ENCODE measurements around the gene SLC66A1. TPM values are rescaled to one million over a fixed set of nuclear protein-coding genes. Genes with fewer than 3 reads are reported as not detected.

SLC66A1 gene
- total and polyA plus RNA-seq, 9 of the 15 experiments (the other 6 are each of a cell fraction or from before 2014, with no cell fraction given): 1.2 to 40.8 (median 18.6) TPM

DNA sequence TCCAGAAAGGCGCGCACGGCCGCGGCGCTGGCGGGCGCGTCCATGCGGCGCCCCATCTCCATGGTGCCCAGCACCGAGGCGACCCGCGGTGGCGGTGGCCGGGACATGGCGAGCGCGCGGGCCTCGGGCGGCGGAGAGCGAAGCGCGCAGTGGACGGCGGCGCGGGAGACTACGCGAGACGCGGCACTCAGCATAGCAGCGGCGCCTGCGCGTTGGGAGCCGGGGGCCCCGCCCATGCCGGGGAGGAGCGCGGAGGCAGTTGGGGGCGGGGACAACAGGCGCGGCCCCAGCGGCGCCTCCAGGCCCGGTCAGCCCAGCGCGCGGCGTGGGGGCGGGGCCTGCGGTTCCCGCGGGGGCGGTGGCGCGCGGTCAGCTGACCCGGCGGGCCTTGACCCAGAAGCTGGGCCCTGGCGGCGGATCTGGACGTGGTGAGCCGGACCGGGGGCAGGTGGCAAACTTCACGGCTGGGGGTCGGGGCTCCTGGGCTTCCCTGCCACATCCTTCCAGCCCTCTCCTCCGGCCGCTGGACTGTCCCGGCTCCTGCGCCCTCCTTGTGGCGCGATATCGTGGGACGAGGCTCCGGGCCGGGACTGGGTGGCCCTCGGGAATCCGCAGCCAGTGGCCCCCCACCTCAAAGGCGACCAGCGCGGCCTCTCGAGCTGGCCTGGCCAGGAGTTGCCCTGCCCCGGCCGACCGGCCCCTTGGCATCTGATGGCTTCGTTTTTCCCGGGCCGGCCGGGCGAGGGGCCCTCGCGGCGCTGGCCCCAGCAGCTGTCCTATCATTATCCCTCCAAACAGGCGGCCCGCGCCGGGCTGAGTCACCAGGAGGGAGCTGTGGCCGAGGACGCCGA is at the start of gene SLC66A1, which contains the start of gene AKR7A2 (continued):
- TF ChIP-seq, protein P1, sequence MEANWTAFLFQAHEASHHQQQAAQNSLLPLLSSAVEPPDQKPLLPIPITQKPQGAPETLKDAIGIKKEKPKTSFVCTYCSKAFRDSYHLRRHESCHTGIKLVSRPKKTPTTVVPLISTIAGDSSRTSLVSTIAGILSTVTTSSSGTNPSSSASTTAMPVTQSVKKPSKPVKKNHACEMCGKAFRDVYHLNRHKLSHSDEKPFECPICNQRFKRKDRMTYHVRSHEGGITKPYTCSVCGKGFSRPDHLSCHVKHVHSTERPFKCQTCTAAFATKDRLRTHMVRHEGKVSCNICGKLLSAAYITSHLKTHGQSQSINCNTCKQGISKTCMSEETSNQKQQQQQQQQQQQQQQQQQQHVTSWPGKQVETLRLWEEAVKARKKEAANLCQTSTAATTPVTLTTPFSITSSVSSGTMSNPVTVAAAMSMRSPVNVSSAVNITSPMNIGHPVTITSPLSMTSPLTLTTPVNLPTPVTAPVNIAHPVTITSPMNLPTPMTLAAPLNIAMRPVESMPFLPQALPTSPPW (CRISPR knock-in tag; IDR thresholded peaks at IDR 0.05): peak; percentile 89
- TF ChIP-seq YBX1 (IDR thresholded peaks at IDR 0.05): no peak
- TF ChIP-seq ZNF239 (CRISPR knock-in tag; IDR thresholded peaks at IDR 0.05): no peak
- TF ChIP-seq SOX6 (IDR thresholded peaks at IDR 0.05): 0 out of 2 replicates have a peak, but pooled peaks have one; percentile 9
- TF ChIP-seq KAT8 (IDR thresholded peaks at IDR 0.05; ENCODE audit: low read depth): no peak
- TF ChIP-seq GATAD2A (IDR thresholded peaks at IDR 0.05): 0 out of 2 replicates have a peak, but pooled peaks have one; percentile 12
- TF ChIP-seq, protein P2, sequence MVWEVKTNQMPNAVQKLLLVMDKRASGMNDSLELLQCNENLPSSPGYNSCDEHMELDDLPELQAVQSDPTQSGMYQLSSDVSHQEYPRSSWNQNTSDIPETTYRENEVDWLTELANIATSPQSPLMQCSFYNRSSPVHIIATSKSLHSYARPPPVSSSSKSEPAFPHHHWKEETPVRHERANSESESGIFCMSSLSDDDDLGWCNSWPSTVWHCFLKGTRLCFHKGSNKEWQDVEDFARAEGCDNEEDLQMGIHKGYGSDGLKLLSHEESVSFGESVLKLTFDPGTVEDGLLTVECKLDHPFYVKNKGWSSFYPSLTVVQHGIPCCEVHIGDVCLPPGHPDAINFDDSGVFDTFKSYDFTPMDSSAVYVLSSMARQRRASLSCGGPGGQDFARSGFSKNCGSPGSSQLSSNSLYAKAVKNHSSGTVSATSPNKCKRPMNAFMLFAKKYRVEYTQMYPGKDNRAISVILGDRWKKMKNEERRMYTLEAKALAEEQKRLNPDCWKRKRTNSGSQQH (CRISPR knock-in tag; IDR thresholded peaks at IDR 0.05): peak; percentile 62; the same call in 1 of the 2 replicates
- TF ChIP-seq POLR2AphosphoS5 (IDR thresholded peaks at IDR 0.05; ENCODE audit: control insufficient read depth, insufficient read depth, low read depth, low read length): peak; percentile 81
- TF ChIP-seq, protein P3, sequence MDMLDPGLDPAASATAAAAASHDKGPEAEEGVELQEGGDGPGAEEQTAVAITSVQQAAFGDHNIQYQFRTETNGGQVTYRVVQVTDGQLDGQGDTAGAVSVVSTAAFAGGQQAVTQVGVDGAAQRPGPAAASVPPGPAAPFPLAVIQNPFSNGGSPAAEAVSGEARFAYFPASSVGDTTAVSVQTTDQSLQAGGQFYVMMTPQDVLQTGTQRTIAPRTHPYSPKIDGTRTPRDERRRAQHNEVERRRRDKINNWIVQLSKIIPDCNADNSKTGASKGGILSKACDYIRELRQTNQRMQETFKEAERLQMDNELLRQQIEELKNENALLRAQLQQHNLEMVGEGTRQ (CRISPR knock-in tag; IDR thresholded peaks at IDR 0.05): peak; percentile 87
- TF ChIP-seq ASH1L (IDR thresholded peaks at IDR 0.05; ENCODE audit: borderline replicate concordance, low read depth, partially characterized antibody): no peak
- TF ChIP-seq, protein P4, sequence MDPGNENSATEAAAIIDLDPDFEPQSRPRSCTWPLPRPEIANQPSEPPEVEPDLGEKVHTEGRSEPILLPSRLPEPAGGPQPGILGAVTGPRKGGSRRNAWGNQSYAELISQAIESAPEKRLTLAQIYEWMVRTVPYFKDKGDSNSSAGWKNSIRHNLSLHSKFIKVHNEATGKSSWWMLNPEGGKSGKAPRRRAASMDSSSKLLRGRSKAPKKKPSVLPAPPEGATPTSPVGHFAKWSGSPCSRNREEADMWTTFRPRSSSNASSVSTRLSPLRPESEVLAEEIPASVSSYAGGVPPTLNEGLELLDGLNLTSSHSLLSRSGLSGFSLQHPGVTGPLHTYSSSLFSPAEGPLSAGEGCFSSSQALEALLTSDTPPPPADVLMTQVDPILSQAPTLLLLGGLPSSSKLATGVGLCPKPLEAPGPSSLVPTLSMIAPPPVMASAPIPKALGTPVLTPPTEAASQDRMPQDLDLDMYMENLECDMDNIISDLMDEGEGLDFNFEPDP (CRISPR knock-in tag; IDR thresholded peaks at IDR 0.05): no peak
- TF ChIP-seq TRIM28 (IDR thresholded peaks at IDR 0.05): no peak; the same call in 1 of the 2 replicates
- TF ChIP-seq HLTF (IDR thresholded peaks at IDR 0.05): peak; percentile 54; the same call in 1 of the 2 replicates
- TF ChIP-seq NR1H2 (CRISPR knock-in tag; IDR thresholded peaks at IDR 0.05): no peak; the same call in 1 of the 2 replicates
- TF ChIP-seq, protein P5, sequence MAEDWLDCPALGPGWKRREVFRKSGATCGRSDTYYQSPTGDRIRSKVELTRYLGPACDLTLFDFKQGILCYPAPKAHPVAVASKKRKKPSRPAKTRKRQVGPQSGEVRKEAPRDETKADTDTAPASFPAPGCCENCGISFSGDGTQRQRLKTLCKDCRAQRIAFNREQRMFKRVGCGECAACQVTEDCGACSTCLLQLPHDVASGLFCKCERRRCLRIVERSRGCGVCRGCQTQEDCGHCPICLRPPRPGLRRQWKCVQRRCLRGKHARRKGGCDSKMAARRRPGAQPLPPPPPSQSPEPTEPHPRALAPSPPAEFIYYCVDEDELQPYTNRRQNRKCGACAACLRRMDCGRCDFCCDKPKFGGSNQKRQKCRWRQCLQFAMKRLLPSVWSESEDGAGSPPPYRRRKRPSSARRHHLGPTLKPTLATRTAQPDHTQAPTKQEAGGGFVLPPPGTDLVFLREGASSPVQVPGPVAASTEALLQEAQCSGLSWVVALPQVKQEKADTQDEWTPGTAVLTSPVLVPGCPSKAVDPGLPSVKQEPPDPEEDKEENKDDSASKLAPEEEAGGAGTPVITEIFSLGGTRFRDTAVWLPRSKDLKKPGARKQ (CRISPR knock-in tag; IDR thresholded peaks at IDR 0.05): no peak
- TF ChIP-seq PPARD (CRISPR knock-in tag; IDR thresholded peaks at IDR 0.05): no peak
- TF ChIP-seq, protein P6, sequence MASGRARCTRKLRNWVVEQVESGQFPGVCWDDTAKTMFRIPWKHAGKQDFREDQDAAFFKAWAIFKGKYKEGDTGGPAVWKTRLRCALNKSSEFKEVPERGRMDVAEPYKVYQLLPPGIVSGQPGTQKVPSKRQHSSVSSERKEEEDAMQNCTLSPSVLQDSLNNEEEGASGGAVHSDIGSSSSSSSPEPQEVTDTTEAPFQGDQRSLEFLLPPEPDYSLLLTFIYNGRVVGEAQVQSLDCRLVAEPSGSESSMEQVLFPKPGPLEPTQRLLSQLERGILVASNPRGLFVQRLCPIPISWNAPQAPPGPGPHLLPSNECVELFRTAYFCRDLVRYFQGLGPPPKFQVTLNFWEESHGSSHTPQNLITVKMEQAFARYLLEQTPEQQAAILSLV (tag; IDR thresholded peaks at IDR 0.05): no peak
- no peak for TF ChIP-seq TSC22D4 (tag; IDR thresholded peaks at IDR 0.05)
- TF ChIP-seq BHLHE40 (IDR thresholded peaks at IDR 0.05; ENCODE audit: low read length): no peak
- TF ChIP-seq DIDO1 (tag; IDR thresholded peaks at IDR 0.05; ENCODE audit: low read depth): no peak; the same call in 1 of the 2 replicates
- TF ChIP-seq BRD4 (IDR thresholded peaks at IDR 0.05): peak; percentile 82; the same call in 1 of the 2 replicates

Data from K562 (cell line).